ENCODE measurements around the gene LCN6.
"Not testable (repeated sequence)": the region's sequence is repeated elsewhere in the genome, so short reads cannot be mapped to it uniquely, and the experiment has no call there.

Gene LCN6

DNA sequence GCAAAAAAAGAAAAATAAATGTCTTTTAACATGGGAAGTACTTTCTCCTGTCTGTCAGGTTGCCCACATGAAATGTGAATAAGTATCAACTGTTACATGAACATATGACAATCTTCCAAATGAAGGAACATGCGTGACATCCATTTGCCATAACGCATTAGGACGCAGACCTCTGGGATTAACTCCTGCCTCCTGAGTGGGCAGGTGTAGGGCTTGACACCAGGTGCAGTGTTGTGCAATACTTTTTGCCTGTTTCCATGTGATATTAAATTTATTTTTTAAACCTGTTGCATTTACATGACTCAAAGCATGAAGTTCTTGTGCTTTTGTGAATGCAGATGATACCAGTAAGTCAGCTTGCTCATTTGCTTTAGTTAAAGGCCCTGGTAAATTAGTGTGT is 34.1 kb upstream of the LCN6 start:
- no peak for DNase-seq

DNA sequence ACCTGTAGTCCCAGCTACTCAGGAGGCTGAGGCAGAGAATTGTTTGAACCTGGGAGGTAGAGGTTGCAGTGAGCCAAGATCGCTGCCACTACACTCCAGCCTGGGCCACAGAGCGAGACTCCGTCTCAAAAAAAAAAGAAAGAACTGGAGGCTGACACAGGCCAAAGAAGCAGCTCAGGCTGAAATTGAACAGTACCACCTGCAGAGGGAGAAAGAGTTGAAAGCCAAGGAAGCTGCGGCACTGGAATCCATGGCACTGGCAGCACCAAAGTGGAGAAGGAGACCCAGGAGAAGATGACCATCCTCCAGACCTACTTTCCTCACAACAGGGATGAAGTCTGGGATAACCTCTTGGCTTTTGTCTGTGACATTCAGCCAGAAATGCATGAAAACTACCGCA is 31.5 kb upstream of the LCN6 start:
- no peak for DNase-seq

DNA sequence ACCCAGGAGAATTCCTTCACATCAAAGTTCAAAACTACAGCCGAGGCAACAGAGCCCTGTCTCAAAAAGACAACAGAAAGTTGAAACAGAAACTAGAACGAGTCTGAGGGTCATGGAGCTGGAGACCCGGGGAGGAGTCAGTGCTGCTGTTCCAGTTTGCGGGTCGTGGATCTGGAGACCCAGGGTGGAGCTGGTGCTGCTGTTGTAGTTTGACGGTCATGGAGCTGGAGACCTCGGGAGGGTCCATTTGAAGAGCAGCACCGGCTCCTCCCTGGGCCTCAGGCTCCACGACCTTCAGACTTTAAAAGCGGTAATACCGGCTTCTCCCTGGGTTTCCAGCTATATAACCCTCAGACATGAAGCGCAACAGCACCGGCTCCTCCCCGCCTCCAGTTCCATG is 29.0 kb upstream of the LCN6 start:
- no peak for DNase-seq

DNA sequence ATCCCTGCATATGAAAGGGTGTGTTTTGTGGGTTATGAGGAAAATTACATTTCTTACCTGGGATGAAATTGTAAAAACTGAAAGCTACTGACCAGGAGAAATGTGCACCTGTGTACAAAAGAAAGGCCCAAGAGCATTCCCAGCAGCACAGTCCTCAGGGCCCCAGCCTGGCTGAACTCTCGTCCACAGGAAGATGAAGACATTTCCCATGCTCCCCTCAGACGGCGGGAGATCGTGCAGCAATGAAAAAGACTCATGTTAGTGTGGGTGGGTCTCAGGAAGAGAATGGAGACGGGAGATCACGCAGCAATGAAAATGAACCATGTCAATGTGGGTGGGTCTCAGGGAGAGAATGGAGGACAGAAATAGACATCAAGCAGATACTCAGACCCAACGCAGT is 28.6 kb upstream of the LCN6 start:
- no peak for DNase-seq

DNA sequence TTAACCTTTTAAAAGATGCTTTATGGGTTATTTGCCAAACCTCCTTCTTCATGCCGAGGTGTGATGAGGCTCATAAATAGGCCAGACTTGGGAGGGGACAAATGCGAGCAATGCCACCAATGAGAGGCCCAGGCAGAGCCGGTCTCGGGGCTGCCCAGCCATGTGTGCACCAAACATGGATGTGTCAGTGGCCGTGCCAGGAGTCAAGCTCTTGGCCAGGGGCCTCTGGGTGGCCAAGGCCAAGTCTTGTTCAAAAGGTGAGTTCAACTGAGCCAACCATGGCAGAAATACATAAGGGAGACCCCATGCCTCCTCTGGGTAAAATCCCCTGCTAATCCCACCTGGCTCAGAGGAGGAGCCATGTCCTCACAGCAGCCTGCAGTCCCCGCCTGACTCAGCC is 26.9 kb upstream of the LCN6 start:
- DNase-seq = no peak

DNA sequence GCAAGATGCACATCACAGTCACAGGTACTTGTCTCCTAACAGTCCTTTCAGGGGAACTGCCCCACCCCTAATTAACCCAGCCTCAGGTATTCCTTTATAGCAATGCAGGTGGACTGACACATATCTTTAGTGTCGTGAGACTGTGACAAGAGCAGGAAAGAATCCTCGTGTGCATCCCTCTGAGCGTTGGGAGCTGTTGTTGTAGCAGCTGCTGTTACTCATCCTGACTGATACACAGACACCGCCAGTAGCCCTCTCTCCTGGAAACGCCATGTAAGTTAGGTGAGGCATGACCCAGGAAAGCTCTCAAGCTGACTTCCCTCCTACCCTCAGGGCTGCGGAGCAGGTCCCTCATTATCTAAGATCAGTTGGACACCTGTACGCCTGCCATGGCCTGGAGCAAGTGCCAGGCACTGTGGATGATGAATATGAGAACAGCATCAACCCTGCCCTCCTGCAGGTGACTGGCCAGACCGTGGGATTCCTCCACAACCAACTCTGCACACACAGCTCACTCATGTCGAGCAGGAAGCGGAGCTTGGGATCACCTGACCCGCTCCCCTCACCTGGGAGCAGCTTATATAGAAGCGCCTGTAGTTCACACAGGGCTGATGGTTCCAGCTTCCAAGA is 26.2 kb upstream of the LCN6 start:
- DNase-seq = no peak

DNA sequence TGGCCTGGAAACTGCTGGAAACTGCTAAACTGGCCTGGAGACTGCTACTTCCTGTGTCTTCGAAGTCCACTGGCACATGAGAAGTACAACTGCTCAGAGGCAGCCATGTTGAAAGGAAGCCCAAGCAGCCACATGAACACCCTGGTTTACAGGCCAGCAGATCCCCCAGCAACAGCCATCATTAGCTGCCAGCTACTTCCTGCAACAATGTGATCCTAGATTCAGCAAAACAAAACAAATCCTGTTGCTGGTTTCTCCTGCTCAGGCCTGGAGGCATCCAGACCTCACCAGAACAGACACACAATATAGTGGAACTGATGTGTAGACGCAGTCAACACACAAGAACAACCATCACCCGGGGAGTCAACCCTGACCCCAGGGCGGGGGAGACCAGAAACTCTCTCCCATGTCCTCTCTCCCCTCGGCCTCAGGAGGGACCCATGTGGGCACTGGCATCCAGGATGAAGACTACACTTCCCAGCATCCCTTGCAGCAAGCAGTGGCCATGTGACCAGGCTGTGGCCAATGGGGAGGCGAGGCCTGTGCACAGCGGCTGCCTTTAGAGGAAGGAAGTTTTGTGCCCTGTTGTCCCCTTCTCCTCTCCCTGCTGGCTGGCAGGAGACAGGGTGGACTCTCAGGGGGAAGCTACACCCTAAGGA is 25.2 kb upstream of the LCN6 start:
- peak; percentile 17 for DNase-seq

GRCh38 chr9:136771907-136772415 is 23.6 kb upstream of the LCN6 start:
- no peak for DNase-seq

GRCh38 chr9:136769710-136770191 is 21.4 kb upstream of the LCN6 start:
- no peak for DNase-seq

DNA sequence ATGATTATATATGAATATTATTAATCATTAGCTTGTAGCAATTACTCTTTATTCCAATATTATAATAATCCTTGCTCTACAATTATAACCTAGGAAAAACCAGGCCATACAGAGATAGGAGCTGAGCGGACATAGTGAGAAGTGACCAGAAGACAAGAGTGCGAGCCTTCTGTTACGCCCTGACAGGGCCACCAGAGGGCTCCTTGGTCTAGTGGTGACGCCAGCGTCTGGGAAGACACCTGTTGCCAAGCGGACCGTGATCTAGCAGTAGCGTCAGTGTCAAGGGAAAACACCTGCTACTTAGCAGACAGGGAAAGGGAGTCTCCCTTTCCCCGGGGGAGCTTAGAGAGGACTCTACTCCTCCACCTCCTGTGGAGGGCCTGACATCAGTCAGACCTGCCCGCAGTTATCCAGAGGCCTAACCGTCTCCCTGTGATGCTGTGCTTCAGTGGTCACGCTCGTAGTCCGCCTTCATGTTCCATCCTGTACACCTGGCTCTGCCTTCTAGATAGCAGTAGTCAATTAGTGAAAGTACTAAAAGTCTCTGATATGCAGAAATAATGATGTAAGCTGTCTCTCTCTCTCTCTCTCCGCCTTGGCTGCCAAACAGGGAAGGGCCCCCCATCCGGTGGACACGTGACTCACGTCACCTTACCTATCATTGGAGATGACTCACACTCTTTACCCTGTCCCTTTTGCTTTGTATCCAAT is 18.2 kb upstream of the LCN6 start:
- DNase-seq = peak; percentile 81

DNA sequence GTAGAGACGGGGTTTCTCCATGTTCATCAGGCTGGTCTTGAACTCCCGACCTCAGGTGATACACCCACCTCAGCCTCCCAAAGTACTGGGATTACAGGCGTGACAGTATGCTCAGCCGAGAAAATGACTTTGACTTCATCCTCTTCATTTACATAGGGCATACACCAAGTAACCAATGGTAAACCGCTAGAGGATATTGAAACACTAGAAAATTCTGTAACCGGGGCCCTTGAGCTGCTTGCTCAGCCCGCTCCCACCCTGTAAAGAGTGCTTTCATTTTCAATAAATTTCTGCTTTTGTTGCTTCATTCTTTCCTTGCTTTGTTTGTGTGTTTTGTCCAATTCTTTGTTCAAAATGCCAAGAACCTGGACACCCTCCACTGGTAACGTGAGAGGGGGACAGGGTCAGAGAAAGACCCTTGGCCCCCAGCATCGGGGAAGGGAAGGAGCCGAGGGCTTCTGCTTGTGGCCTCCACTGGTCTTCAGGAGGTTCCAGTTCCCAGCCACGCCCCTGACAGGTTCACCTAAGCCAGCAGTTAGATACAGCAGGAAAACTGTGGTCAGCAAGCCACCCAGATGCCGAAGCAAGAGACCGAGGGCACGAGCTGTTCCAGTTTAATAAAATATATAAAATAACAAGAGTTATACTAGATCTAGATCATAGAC is 17.6 kb upstream of the LCN6 start:
- DNase-seq = not testable (repeated sequence)

DNA sequence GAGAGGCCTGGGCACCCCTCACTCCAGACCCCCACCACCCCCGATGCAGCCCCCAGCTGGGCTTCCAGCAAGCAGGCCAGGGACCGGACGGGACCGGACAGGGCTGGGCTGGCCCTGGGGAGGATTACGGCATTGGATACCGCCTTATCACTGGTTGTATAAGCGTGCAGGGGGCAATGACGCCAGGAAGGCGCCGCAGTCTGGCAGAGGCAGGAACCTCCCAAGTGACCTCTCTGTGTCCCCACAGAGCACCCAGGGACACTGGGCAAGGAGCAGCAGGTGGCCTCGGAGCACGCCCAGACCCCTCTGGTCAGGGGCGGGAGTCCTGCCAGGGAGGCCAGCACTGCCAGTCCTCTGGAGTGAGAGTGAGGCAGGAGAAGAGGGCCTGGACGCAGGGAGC is 16.7 kb upstream of the LCN6 start:
- no peak for DNase-seq

DNA sequence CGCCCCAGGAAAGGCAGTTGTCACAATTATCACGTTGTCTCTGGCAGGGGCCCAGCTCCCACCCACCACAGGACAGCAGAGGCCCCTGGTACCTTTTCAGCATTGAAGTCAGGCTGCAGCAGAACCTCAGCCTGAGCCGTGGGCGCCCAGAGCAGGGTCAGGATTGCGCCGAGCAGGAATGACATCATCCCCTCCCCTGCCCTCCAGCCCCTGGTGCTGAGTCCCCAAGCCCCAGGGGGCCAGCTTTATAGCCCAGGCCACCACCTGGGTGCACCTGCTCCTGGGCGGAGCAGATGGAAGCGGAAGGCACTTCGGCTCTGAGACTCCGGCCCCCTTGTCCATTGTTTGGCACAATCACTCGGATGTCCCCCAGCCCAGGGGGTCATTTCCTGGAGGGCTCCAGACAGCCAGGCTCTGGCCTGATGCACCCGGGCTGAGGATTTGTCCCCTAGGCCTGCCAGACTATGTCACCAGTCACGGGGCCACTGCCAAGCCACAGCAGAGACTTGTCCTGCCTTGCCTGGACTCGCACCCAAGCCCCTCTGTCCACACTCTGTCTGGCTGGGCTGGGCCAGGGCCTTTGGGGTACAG is 16.1 kb upstream of the LCN6 start, which contains the start of gene LCN15:
TSS of gene LCN15 (minus strand) at position 218 of the 591 bp plus-strand sequence. CDS start at position 188, 30 bp downstream.
- peak; percentile 62 for DNase-seq

DNA sequence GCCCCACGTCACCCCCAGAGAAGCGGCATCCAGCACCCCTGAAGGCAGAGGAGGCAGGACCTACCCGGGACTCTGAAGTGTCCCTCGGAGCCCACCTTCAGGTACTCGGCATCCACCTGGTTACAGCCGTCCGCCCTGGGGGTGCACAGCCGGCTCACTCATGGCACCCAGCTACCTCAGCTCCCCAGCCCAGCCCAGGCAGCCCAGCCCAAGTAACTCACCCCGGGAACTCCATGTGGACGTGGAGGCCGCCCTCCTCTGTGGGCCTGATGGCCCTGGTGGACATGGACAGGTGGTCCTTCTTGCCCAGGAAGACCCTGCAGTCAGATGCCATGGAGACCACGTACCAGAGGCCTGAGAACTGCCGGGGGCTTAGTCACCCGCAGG is 15.3 kb upstream of the LCN6 start:
- DNase-seq = no peak

DNA sequence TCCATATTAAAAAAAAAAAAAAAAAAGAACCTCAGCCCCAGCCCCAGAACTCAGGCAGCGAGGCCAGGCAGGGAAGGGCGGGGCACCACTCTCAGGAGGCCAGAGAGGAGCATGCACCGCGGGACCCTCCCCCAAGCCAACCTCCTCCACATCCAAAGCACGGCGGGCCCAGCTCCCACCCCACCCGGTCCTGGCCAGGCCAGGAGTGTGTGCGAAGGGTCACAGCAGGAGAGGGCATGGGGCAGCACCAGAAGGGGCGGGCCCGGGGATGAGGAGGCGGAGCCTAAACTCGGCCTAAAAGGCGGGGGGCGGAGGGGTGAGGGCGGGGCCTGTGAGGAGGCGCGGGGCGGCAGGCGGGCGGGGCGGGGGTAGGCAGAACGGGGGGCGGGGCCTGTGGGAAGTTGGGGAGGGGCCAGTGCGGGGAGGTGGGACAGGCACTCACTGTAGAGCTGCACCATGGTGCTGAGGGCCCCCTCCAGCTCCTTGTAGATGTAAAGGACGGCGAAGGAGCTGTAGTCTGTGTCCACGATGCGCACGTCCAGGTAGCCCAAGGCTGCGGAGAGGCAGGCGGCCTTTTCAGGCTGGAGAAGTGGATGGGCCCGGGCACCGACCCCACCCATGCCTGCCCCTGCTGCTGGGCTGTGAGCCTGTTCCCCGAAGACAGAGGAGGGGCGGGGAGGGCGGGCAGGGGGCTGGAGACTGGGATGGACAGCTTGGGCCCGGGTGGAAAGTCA is 14.8 kb upstream of the LCN6 start:
- DNase-seq = peak; percentile 40

GRCh38 chr9:136762221-136762691 is 13.9 kb upstream of the LCN6 start:
- DNase-seq = no peak

GRCh38 chr9:136761545-136761981 is 13.2 kb upstream of the LCN6 start:
- DNase-seq = no peak

GRCh38 chr9:136760834-136761544 is 12.7 kb upstream of the LCN6 start:
- DNase-seq = not testable (repeated sequence)

DNA sequence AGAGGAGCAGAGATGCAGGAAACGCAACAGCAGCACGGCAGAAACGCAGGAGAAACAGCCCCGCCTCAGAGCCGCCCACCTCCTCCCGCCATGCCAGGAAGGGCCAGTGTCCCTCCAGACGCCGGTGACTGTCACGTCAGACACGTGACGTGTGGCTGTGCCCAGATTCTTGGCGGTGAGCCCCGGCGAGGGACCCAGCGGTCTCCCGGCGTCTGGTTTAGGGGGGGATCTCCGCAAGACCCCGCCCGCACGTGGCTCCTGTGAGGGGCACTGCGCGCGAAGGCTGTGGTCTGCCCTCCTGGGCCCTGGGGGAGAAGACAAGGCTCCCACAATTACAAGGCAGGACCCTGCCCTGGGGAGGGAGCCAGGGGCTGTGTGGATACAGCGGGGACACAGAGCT is 12.1 kb upstream of the LCN6 start:
- DNase-seq = no peak

DNA sequence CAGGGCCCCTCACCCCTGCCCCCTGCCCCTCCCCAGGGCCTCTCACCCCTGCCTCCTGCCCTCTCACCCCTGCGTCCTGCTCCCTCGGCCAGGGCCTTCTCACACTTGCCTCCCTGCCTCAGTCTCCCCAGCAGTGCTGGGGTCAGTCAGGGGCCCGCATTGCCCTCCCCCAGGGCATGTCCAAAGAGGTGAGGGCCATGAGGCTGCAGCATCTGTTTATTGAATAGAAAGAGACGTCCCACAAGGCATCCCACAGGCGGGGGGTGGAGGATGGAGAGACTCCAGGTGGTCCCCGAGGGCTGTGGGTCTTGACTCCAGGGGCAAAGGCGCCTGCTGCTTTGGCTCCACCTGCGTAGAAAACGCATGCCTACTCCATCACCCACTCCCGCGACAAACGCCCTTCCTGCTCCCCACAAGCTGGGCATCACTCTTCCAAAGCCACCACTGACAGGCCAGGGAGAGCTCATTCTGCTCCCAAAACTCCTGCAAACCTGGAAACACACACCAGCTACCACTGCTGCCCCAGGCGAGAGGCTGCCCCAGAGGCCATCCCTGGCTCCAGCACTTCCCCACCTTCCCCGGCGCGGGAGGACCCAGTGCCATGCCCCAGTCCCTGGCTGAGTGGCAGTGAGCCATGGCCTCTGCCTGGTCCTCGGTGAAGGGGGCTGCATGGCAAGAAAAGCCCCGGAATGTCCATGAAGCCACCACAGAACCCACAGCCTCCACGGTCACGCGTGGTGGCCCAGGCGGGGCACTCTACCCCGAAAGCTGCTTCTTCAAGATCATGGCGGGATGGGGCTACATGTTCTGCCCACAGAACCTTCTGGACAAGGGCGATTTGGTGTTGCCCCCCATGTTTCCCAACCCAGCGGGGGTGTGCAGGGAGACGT is 11.4 kb upstream of the LCN6 start:
- DNase-seq = no peak

All from NCI-H2029 (cell line).